ENCODE data around the gene ICOS. TPM values are rescaled to one million over a fixed set of nuclear protein-coding genes. Genes with fewer than 3 reads are reported as not detected.
"Not testable (repeated sequence)": the region's sequence is repeated elsewhere in the genome, so short reads cannot be mapped to it uniquely, and the experiment has no call there.

Gene ICOS
- total RNA-seq, 4 donors from 2014 or later: 0.41 to 1.3 (median 0.60) TPM; not detected in 1

- no peaks in the 10 kb centered on the region for H3K4me1 ChIP-seq
- no peak for DNase-seq
- 66 to 69% methylated on average over 6 to 10 of the region's 10 CpGs for WGBS, 2 donors (ENCODE audit: low coverage in 1 of 2)
- no peak overlapping the region for H3K27ac ChIP-seq
- no peaks in the 10 kb centered on the region for H3K9me3 ChIP-seq
- H3K4me3 ChIP-seq: no peak overlapping the region
- no peaks in the 10 kb centered on the region for H3K27me3 ChIP-seq
- in situ Hi-C loops (cut with MboI; ENCODE audit: low pct_ligation_motif_present in 1 of 4, low pct_unique_long_range_greater_than_20kb in 1 of 4, low sequenced_read_pairs in 3 of 4): no loop called here
- intact Hi-C loops (cut with DNase I; ENCODE audit: low total_unique reads): no loop called here
- TF ChIP-seq POLR2AphosphoS5 (IDR thresholded peaks at IDR 0.05) (no peak), EP300 (IDR thresholded peaks at IDR 0.05; ENCODE audit: low read depth) (no peak), POLR2A (IDR thresholded peaks at IDR 0.05) (no peak), CTCF (IDR thresholded peaks at IDR 0.05) (no peak)
- no peaks in the 10 kb centered on the region for H3K36me3 ChIP-seq
These were observed 14.9 kb downstream of the ICOS start for GRCh38 chr2:203951366-203951902.

GRCh38 chr2:203959265-203959664 lies 22.7 kb downstream of the ICOS start:
- no peak for TF ChIP-seq POLR2AphosphoS5 (IDR thresholded peaks at IDR 0.05)
- no peak for TF ChIP-seq CTCF (IDR thresholded peaks at IDR 0.05)
- no peak for TF ChIP-seq EP300 (IDR thresholded peaks at IDR 0.05; ENCODE audit: low read depth)
- no peak for TF ChIP-seq POLR2A (IDR thresholded peaks at IDR 0.05)
- H3K27ac ChIP-seq: no peak overlapping the region
- H3K9me3 ChIP-seq: no peaks in the 10 kb centered on the region
- no peaks in the 10 kb centered on the region for H3K27me3 ChIP-seq
- in situ Hi-C loops (cut with MboI; ENCODE audit: low pct_ligation_motif_present in 1 of 4, low pct_unique_long_range_greater_than_20kb in 1 of 4, low sequenced_read_pairs in 3 of 4) (no loop called here), intact Hi-C loops (cut with DNase I; ENCODE audit: low total_unique reads) (no loop called here)
- H3K4me3 ChIP-seq: no peak overlapping the region
- 70 to 75% methylated on average over 2 to 4 of the region's 4 CpGs for WGBS, 2 donors (ENCODE audit: low coverage in 1 of 2)
- DNase-seq: no peak
- H3K36me3 ChIP-seq: no peaks in the 10 kb centered on the region
- H3K4me1 ChIP-seq: no peaks in the 10 kb centered on the region

GRCh38 chr2:203959672-203960071 lies 23.1 kb downstream of the ICOS start:
- Histone ChIP-seq H3K27ac (no peak overlapping the region), H3K9me3 (no peaks in the 10 kb centered on the region), H3K36me3 (no peaks in the 10 kb centered on the region), H3K4me1 (no peaks in the 10 kb centered on the region), H3K4me3 (no peak overlapping the region), H3K27me3 (no peaks in the 10 kb centered on the region)
- 86 to 92% methylated on average over 2 to 4 of the region's 4 CpGs for WGBS, 2 donors (ENCODE audit: low coverage in 1 of 2)
- in situ Hi-C loops (cut with MboI; ENCODE audit: low pct_ligation_motif_present in 1 of 4, low pct_unique_long_range_greater_than_20kb in 1 of 4, low sequenced_read_pairs in 3 of 4) (no loop called here), intact Hi-C loops (cut with DNase I; ENCODE audit: low total_unique reads) (no loop called here)
- no peak for TF ChIP-seq POLR2A (IDR thresholded peaks at IDR 0.05)
- TF ChIP-seq CTCF (IDR thresholded peaks at IDR 0.05): no peak
- TF ChIP-seq EP300 (IDR thresholded peaks at IDR 0.05; ENCODE audit: low read depth): no peak
- TF ChIP-seq POLR2AphosphoS5 (IDR thresholded peaks at IDR 0.05): no peak
- no peak for DNase-seq

- Histone ChIP-seq H3K36me3 (no peaks in the 10 kb centered on the region), H3K4me1 (no peaks in the 10 kb centered on the region), H3K27me3 (no peaks in the 10 kb centered on the region), H3K9me3 (no peaks in the 10 kb centered on the region), H3K4me3 (no peak overlapping the region), H3K27ac (no peak overlapping the region)
- intact Hi-C loops (cut with DNase I; ENCODE audit: low total_unique reads): no loop called here
- TF ChIP-seq POLR2AphosphoS5 (IDR thresholded peaks at IDR 0.05) (no peak), POLR2A (IDR thresholded peaks at IDR 0.05) (no peak), EP300 (IDR thresholded peaks at IDR 0.05; ENCODE audit: low read depth) (no peak), CTCF (IDR thresholded peaks at IDR 0.05) (no peak)
- in situ Hi-C loops (cut with MboI; ENCODE audit: low pct_ligation_motif_present in 1 of 4, low pct_unique_long_range_greater_than_20kb in 1 of 4, low sequenced_read_pairs in 3 of 4): no loop called here
- DNase-seq: no peak
- 75 to 95% methylated on average over 2 of the region's 2 CpGs for WGBS, 2 donors (ENCODE audit: low coverage in 1 of 2)
These were observed 24.2 kb downstream of the ICOS start for GRCh38 chr2:203960811-203961210.

GRCh38 chr2:203965190-203965589 lies 28.6 kb downstream of the ICOS start:
- in situ Hi-C loops (cut with MboI; ENCODE audit: low pct_ligation_motif_present in 1 of 4, low pct_unique_long_range_greater_than_20kb in 1 of 4, low sequenced_read_pairs in 3 of 4): not testable (repeated sequence)

More at GRCh38 chr2:203965190-203965589, 28.6 kb downstream of the ICOS start:
- H3K27ac ChIP-seq; DNase-seq; H3K27me3 ChIP-seq; H3K9me3 ChIP-seq; intact Hi-C loops (cut with DNase I; ENCODE audit: low total_unique reads); H3K36me3 ChIP-seq; H3K4me3 ChIP-seq; H3K4me1 ChIP-seq: not testable (repeated sequence)
- WGBS, 2 donors (ENCODE audit: low coverage in 1 of 2): 76% methylated on average over 7 of the region's 7 CpGs; no CpG with 5 or more reads in 1 of the 2 donors
